ENCODE data around the gene CHST15.

CHST15 gene

DNA sequence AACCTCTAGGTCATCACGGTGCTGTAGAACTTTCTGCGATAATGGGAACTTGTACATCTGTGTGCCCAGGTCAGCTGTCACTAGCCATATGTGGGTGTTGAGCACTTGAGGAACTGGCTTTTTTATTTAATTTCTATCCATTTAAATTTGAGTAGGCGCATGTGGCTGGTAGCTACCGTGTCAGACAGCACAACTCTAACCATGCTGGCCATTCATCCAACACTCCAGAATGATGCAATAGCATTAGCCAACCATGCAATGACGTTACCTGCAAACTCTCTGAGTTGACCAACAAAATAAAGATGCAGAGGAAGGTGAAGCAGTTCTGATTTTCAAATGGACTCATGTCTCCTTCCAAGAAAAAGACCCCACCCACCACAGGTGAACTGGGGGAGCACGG is 24.4 kb upstream of the CHST15 start:
- H3K27me3 ChIP-seq = no peaks in the 10 kb centered on the region
- H3K27ac ChIP-seq = no peak overlapping the region
- H3K36me3 ChIP-seq = no peaks in the 10 kb centered on the region
- H3K4me1 ChIP-seq (ENCODE audit: control insufficient read depth in 1 of 2, insufficient read depth in 1 of 2, low read depth in 1 of 2, low read length in 1 of 2) = peaks cover 11 to 17% of the 10 kb centered on the region in 2 experiments
- H3K4me3 ChIP-seq (ENCODE audit: low read depth in 1 of 2, low read length in 1 of 2) = no peak overlapping the region
- TF ChIP-seq, protein P1, sequence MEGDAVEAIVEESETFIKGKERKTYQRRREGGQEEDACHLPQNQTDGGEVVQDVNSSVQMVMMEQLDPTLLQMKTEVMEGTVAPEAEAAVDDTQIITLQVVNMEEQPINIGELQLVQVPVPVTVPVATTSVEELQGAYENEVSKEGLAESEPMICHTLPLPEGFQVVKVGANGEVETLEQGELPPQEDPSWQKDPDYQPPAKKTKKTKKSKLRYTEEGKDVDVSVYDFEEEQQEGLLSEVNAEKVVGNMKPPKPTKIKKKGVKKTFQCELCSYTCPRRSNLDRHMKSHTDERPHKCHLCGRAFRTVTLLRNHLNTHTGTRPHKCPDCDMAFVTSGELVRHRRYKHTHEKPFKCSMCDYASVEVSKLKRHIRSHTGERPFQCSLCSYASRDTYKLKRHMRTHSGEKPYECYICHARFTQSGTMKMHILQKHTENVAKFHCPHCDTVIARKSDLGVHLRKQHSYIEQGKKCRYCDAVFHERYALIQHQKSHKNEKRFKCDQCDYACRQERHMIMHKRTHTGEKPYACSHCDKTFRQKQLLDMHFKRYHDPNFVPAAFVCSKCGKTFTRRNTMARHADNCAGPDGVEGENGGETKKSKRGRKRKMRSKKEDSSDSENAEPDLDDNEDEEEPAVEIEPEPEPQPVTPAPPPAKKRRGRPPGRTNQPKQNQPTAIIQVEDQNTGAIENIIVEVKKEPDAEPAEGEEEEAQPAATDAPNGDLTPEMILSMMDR (IDR thresholded peaks at IDR 0.05) = no peak
- no peaks in the 10 kb centered on the region for H3K9me3 ChIP-seq

- TF ChIP-seq, protein P1 (IDR thresholded peaks at IDR 0.05) = no peak
- Histone ChIP-seq H3K9me3 (no peaks in the 10 kb centered on the region), H3K36me3 (no peaks in the 10 kb centered on the region), H3K27ac (no peak overlapping the region), H3K27me3 (no peaks in the 10 kb centered on the region), H3K4me3 (ENCODE audit: low read depth in 1 of 2, low read length in 1 of 2) (no peak overlapping the region), H3K4me1 (ENCODE audit: control insufficient read depth in 1 of 2, insufficient read depth in 1 of 2, low read depth in 1 of 2, low read length in 1 of 2) (peaks cover 11 to 17% of the 10 kb centered on the region in 2 experiments)
Observed at GRCh38 chr10:124117511-124117785, 24.1 kb upstream of the CHST15 start.

DNA sequence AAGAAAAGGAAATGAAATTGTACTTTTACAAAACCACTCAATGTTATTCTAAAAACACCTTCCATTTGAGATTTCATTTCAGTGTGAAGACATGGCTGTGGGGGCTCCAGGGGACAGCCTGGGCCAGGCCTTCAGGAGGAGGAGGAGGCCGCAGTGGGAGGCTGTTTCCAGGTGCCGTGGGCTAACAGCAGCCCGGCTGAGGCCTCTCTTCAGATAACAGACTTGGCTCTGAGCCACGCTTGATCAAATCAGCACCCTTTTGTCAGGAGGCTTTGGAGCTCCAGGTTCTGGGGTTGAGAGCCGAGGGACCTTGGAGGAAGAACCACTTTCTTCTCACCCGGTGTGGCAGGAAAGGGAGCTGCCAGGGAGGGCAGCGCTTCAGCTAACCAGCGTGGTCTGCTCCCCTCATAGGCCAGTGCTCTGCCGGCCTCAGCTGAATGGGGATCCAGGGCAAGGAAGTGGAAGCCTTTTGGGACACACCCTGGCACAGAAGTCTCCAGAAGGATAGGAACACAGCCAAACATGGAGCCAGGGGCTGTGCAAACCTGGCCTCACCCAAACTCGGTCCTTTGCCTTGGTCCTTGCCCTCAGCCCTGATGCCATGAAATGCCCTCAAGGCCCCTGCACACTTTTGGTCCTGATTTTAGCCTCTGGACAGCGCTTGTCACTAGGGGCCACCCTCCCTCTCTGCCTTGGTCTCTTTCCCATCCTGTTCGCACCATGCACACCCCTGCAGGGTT is 23.5 kb upstream of the CHST15 start:
- no peak overlapping the region for H3K27ac ChIP-seq
- H3K4me3 ChIP-seq (ENCODE audit: low read depth in 1 of 2, low read length in 1 of 2) = no peak overlapping the region
- H3K27me3 ChIP-seq = no peaks in the 10 kb centered on the region
- H3K9me3 ChIP-seq = no peaks in the 10 kb centered on the region
- H3K36me3 ChIP-seq = no peaks in the 10 kb centered on the region
- peaks cover 11 to 17% of the 10 kb centered on the region in 2 experiments for H3K4me1 ChIP-seq (ENCODE audit: control insufficient read depth in 1 of 2, insufficient read depth in 1 of 2, low read depth in 1 of 2, low read length in 1 of 2)
- TF ChIP-seq, protein P1 (IDR thresholded peaks at IDR 0.05) = no peak

DNA sequence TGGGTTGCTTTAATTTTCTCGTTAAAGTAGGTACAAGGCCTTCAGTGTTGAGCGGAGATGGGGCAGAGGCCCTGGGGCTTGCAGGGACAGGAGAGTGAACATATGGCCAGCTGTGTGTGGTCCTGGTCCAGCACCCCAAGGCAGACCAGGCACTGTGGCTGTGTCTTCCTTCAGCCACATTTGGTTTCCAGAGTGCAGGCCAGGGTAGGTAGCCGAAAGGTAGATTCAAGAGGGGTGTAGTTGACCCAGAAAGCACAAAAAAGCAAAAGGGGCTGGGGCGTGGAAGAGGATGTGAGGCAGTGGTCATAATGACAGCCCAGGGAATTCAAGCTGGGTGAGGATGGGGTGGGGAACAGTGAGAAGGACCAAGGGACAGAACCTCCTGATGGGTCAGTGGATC is 21.3 kb upstream of the CHST15 start:
- H3K27me3 ChIP-seq = peaks cover 4% of the 10 kb centered on the region
- TF ChIP-seq, protein P1 (IDR thresholded peaks at IDR 0.05) = no peak
- no peak overlapping the region for H3K27ac ChIP-seq
- H3K9me3 ChIP-seq = no peaks in the 10 kb centered on the region
- H3K4me3 ChIP-seq (ENCODE audit: low read depth in 1 of 2, low read length in 1 of 2) = no peak overlapping the region
- no peaks in the 10 kb centered on the region for H3K36me3 ChIP-seq
- H3K4me1 ChIP-seq (ENCODE audit: control insufficient read depth in 1 of 2, insufficient read depth in 1 of 2, low read depth in 1 of 2, low read length in 1 of 2) = peaks cover 6 to 9% of the 10 kb centered on the region in 2 experiments

- H3K36me3 ChIP-seq = no peaks in the 10 kb centered on the region
- H3K4me3 ChIP-seq (ENCODE audit: low read depth in 1 of 2, low read length in 1 of 2) = no peak overlapping the region
- TF ChIP-seq, protein P1 (IDR thresholded peaks at IDR 0.05) = no peak
- no peak overlapping the region for H3K27ac ChIP-seq
- H3K9me3 ChIP-seq = no peaks in the 10 kb centered on the region
- peaks cover 19% of the 10 kb centered on the region for H3K27me3 ChIP-seq
- H3K4me1 ChIP-seq (ENCODE audit: control insufficient read depth in 1 of 2, insufficient read depth in 1 of 2, low read depth in 1 of 2, low read length in 1 of 2) = peaks cover 2 to 5% of the 10 kb centered on the region in 2 experiments
Observed at GRCh38 chr10:124112891-124113580, 19.6 kb upstream of the CHST15 start.
